C1 segment of cervical spinal cord (tissue), 14 donors: ENCODE results near the gene HFE.
A peak's percentile ranks its signal among the peaks of the same experiment; 100 is the strongest.
"Not testable (repeated sequence)": the region's sequence is repeated elsewhere in the genome, so short reads cannot be mapped to it uniquely, and the experiment has no call there.

ENCODE experiments used
- DNase-seq, 14 donors: peaks; one replicate each; lab custom pipeline; 2025; lab: John Stamatoyannopoulos, UW

The HFE gene

DNA sequence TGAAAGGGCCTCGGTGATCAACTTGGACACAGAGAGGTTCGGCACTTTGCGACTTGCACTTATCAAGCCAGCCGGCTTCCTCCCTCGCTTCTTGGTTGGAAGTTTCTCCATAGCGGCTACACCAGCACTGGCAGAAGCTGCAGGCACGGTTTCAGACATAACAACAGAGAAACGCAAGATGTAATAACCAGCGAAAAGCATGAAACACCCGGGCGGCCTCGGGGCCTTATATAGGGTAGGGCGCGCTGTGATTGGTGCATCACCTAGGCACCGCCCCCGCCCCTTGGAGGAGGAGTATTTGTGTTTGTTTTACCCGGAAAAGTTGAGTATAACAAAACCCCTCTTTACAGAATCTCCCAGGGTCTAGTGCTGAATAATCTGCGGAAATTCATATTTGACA is 20.7 kb downstream of the HFE start:
- DNase-seq, result no peak

DNA sequence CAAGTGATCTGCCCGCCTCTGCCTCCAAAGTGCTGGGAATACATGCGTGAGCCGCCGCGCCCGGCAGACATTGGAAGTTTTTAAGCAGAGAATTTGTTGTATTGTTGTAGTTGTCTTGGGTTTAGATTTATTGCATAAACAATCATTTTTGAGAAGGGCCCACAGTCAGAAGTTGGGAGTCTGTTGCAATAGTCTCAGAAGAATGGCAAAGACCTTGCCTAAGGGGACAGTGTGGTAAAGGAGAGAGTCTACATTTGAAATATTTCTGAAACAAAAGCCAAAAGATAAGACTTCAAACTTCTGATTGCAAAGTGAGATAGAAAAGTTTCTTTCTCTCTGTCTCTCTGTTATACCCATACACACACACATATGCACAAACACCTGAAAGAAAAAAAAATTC is 22.5 kb downstream of the HFE start:
- DNase-seq, result no peak

DNA sequence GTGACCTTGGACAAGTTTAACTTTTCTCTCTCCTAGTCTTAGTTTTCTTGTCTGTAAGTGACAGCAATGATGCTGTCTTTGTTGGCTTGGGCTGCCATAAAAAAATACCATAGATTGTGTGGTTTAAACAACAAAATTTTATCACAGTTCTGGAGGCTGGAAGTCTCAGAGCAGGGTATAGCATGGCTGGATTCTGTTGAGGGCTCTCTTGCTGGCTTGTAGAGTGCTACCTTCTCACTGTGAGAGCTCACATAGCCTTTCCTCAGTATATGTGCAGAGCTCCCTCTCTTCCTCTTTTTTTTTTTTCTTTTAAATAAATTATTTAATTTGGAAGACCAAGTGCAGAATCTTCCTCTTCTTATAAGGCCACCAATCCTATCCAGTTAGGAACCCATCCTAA is 26.3 kb downstream of the HFE start:
- no peak for DNase-seq

DNA sequence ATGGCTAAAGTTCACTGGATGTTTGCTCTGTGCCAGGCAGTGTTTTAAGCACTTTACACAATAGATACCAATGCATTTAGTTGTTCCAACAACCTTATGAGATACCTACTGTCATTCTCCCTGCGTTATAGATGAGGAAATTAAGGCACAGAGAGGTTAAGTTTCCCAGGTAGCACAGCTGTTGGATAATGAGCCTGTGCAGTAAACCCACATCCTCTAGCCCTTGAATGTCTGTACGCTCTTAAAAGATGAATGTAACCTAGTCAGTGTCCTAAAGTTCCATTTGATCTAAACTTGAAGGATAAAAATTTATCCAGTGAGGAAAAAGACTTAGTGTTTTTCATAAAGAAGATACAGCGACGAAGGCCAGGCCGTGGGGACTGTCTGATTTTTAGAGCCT is 28.0 kb downstream of the HFE start:
- no peak for DNase-seq

DNA sequence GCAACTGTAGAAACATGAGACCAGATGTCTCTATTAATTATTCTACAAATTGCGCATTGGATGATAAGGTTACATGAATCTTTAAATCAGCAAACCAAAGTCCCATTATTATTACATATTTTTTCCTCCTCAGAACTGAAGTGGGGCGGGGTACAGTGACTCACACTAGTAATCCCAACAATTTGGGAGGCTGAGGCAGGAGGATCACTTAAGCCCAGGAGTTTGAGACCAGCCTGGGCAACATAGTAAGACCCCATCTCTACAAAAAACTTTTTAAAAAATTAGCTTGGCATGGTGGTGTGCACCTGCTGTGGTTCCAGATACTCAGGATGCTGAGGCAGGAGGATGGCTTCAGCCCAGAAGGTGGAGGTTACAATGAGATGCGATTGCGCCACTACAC is 29.0 kb downstream of the HFE start:
- DNase-seq, result no peak

DNA sequence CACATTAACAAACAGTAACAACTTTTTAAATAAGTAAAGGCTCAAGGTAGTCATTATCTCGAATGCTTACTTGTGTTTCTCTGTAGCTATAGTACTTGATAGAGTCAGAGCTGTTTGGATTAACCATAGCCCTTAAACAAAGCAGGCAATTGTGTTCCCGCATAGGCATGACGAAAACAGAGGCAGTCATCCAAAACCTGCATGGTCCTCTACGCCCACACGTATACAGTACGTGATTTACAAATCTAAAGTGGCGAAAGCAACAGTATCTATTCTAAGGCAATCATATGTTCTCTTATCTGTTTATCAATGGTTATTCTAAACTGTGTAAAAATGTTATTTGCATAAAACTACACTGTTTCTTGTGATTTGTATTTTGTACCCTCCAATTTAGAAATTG is 31.8 kb downstream of the HFE start:
- peak in 1 of 14 donors; percentile 8 for DNase-seq

DNA sequence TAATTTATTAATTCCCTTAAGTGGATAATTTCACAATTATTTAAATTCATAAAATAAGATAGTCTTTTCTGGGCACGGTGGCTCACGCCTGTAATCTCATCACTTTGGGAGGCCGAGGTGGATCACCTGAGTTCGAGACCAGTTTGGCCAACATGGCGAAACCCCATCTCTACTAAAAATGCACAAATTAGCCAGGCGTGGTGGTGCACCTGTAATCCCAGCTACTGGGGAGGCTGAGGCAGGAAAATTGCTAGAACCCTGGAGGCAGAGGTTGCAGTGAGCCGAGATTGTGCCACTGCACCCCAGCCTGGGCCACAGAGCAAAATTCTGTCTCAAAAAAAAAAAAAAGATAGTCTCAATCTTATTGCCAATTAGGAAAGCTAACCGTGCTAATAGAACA is 32.9 kb downstream of the HFE start:
- DNase-seq, result not testable (repeated sequence)

DNA sequence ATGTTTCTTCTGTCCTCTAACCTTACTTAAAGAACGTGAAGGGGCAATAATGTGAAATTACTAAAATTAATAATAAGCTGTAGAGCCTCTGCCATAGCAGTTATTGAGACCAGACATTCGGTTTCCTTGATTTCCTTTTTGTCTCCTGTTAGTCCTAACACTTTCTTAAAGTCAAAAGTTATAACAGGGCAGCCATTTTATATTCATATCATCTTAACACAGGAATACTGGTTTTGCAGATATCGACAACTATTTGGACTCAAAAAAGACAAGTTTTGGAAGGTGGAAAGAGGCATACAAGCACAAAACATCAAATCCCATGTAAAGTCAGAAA is 33.5 kb downstream of the HFE start:
- DNase-seq, result no peak

- DNase-seq, result no peak
Measured at GRCh38 chr6:26121141-26122004, 34.1 kb downstream of the HFE start.

- no peak for DNase-seq
Measured at GRCh38 chr6:26122005-26122388, 34.8 kb downstream of the HFE start.

GRCh38 chr6:26122402-26122792 is 35.2 kb downstream of the HFE start:
- peak in 3 of 14 donors; percentile 26 to 59 (median 48) for DNase-seq

- peak; percentile 40 to 98 (median 88) for DNase-seq
Measured at GRCh38 chr6:26122793-26123674, 35.8 kb downstream of the HFE start.

- peak in 9 of 14 donors; percentile 38 to 95 (median 86) for DNase-seq
Measured at GRCh38 chr6:26123675-26123946, 36.4 kb downstream of the HFE start.

GRCh38 chr6:26123947-26124780 is 36.9 kb downstream of the HFE start:
- peak in 12 of 14 donors; percentile 72 to 98 (median 86) for DNase-seq

DNA sequence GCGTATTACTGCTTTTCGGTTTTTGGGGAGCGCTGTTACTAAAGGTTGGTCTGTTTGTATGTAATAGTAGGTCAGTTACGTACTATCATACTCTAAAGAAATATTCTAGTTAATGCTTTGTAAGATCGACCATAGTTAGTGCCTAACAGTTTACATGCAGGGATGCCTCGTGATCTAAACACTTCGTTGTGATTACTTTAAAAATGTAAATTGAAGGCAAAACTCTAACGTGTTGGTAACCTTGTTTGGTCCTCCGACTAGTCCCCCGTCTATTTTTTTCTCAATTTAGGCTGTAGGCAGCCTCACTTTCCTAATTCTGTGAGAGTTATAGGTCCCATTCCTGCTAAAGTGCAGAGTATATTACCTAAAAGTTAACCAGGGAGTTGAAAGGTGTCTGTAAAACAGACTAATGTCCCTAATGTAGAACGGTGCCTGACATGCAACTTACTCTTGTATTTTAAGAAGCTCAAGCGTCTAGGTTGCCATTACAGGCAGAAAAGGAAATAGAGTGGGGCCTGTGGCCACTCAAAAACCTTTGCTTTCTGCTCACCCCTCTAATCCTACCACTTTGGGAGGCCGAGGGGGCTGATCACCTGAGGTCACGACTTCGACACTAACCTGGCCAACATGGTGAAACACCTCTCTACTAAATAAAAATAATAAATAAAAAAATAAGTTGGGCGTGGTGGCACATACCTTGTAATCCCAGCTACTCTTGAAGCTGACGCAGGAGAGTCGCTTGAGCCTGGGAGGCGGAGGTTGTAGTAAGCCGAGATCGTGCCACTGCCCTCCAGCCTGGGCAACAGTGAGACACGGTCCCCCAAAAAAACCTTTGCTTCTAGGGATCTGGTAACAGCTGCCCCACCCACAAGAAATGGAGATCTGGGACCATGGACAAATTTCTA is 37.8 kb downstream of the HFE start:
- peak in 2 of 14 donors; percentile 17 to 47 for DNase-seq

DNA sequence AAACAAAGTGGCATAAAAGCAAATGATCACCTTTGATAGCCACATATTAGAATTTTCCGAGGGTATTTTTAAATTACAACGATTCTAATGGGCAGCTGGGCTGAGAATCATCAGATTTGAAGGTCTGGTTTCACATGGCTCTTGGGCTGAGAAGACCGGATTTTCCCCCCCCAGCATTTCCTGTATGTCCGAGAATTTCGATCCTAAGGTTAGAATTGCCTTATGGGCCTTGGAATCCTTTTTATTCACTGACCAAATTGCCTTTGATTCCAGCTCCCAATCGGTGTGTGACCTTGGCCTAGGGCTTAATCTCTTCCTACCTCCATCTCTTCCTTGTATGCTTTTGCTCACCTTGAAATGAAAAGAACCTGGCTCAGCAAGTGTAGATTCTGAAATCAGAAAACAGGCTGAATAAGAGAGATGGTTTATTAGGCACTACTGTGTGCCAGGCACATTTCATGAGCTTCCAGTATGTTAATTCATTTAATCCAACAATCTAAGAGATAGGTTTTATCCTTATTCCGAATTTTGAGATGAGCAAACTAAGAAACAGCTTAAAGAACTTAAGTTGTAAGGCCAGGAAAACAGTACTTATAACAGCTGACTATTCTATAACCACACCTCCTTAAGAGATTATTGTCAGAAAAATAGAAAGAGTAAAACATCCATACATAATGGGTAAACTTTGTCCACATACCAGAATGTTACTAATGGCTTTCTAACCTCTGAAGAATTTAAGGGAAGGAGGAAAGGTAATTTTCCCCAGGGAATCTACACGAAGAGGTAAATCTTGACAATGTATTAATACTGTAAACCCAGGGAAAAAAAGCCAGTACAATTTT is 39.4 kb downstream of the HFE start:
- no peak for DNase-seq

- no peak for DNase-seq
Measured at GRCh38 chr6:26128013-26128771, 41.0 kb downstream of the HFE start.

GRCh38 chr6:26129656-26130055 is 42.4 kb downstream of the HFE start:
- no peak for DNase-seq

DNA sequence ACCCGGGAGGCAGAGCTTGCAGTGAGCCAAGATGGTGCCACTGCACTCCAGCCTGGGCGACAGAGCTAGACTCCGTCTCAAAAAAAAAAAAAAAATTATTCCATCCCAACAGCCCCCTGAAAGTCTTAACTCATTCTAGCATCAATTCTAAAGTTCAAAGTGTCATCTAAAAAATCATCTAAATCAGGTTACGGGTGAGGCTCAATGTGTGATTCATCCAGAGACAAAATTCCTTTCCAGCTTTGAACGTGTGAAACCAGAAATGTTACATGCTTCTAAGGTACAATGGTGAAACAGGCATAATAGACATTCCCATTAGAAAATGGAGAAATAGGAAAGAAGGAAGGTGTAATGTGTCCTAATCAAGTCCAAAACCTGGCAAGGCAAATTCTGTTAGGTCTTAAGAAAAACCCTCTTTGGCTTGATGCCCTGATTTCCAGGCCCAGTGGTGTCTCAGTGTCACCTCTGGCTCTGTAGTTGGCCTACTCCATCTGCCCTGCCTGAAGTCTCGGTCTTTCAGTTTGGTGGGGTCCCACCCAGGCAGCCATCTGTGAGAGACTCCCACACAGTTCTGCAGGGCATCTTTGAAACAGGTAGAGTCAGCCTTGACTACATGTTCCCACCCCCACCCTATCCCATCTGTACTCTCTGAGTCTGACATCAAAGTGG is 43.5 kb downstream of the HFE start:
- no peak for DNase-seq
